Measurements from ENCODE around the gene MRPL49.

MRPL49 gene

DNA sequence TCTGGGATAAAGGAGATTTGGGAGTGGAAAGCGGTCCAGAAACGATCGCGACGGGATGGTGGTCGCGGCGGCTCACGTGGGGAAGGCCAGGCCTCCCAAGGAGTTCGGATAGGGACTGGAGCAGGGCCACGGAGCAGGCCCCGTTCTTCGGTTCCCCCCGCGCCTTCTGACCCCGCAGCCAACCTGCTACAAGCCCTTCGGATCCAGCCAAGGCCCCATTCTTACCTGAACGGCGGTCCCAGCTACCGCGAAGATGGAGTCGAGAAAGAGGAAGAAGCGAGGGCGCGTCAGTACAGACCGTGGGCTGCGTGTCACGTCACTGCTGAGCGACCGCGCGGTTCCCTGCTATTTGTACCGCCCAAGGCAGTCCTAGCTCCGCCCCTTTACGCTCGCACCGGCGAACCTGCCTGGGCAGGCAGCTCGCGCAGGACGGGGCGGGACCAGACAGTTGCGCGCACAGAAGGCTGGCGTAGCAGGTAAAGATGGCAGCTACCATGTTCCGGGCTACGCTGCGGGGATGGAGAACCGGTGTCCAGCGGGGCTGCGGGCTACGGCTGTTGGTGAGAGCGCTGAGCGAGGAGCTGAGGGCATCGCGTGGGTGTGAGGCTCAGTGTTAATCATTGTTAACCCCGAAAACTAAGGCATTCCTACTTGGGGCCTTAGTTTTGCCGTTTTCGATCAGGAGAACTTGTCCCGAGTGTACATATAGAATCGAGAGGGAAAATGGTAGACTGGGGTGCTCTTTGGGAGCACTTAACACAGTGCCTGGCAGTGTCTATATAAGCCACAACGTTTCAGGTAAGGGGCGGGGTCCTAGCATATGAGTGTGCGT is at the start of gene MRPL49, which contains the start of gene FAU:
TSS of gene MRPL49 (plus strand) at position 457 of the 832 bp plus-strand sequence. CDS start at position 483, 26 bp downstream.
TSS of gene FAU (minus strand) at position 270 of the 832 bp plus-strand sequence. CDS start 321 bp downstream, outside the sequence.
- DNase-seq = peak; percentile 97 to 98

DNA sequence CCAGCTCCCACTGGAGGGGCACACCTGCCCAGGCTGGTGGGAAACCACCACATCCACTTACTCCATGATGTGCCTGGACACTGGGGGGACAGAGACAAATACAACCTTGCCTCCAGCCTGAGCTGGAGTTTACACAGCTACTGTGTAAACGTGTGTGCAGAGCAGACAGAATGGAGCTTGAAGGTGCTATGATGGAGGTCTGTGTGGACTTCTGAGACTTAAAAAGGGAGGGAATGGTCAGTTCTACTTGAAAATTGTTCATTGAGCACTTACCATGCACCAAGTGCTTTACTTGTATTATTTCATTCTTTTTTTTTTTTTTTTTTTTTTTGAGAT is 49.5 kb upstream of the MRPL49 start:
- DNase-seq = no peak

DNA sequence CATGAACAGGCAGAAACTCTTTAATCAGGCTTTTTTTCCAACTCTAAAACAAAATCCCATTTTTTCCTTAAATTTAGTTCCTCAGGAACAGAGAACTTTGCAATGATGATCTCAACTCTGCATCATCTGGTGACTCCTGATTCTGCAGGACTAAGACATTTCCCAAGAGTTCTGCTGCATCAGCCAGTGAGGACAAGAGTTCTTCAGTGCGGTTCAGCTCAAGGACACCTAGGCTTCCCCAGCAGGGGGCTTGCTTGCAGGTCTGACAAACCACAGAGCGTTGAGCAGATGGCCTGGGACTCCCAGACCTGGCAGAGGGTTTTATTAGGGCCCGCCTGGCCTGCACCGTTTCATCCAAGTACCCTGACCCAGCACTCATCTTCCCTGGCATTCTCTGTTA is 44.7 kb upstream of the MRPL49 start:
- DNase-seq = no peak

GRCh38 chr11:65078151-65078550 is 44.0 kb upstream of the MRPL49 start:
- DNase-seq = peak; percentile 23 to 25

- DNase-seq = no peak
Measured at GRCh38 chr11:65078786-65079342, 43.3 kb upstream of the MRPL49 start.

DNA sequence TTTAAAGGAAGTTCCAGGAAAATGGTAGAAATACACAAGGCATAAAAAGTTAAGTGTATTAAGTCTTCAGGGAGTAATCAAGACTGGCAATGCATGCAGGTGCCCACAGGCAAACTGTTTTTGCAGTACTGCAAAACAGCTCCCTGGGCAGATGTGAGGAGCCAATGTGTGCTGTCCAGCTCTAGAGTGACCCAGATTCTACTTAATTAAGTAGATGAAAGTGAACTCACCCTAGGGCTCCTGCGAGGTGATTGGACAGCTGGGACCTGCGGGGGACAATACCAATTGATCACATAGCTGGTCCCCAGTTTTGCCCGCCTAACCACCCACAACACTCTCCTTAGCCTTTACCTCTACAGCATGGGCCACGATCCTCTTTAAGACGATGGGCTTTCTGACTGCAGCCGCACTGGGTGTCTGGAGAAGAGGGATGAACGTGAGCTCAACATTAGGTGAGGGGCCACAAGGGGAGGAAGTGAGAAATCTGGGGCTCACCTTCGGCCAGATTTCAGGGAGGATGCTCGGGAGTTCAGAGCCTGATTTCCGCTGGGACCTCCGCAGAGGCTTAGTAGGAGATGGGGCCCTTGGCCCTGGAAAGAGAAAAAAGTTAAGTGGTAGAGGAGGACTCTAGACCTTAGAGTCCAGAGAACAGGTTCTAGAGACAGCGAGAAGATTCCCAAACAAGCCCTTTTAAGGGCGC is 38.8 kb upstream of the MRPL49 start:
- DNase-seq = no peak

DNA sequence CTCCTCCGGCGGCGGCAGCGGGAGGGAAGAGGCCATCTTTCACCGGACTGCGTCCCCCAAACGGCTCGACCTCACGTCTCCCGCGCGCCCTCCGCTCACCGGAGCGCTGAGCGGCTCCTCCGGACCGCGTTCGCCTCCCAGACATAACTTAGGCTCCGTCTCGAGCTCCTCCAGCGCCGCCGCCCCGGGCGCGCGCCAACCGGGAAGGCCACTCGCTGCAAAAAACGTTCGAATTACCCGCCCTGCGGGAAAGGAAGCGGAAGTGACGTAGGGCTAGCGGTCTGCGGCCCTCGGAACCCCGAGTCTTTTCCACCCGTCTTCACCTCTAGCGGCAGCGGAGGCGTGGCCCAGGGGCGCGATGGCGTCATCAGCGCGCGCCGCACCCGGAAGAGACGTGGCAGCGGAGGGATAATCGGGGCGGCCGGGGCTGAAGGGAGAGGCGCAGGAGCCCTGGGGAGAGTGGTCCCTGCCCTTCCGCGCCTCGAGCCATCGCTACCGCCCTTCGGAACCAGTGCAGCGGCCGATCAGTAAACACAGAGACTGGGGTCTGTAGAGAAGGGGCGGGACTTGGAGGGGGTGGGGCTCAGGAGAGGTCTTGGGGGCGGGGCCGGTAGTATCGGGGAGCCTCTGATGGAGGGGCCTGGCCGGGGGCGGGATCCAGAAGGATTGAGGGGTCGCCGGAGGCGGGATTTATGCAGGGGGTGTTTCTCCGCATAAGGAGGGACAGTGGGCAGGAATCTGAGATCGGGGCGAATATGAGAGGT is 38.1 kb upstream of the MRPL49 start, which contains the start of the genes CDCA5 and ZFPL1:
TSS of gene CDCA5 (minus strand) at position 207 of the 764 bp plus-strand sequence. CDS start at position 145, 62 bp downstream.
TSS of gene ZFPL1 (plus strand) at position 389 of the 764 bp plus-strand sequence. CDS start 477 bp downstream, outside the sequence.
- peak; percentile 90 to 93 for DNase-seq

- no peak for DNase-seq
Measured at GRCh38 chr11:65084598-65085375, 37.3 kb upstream of the MRPL49 start.

DNA sequence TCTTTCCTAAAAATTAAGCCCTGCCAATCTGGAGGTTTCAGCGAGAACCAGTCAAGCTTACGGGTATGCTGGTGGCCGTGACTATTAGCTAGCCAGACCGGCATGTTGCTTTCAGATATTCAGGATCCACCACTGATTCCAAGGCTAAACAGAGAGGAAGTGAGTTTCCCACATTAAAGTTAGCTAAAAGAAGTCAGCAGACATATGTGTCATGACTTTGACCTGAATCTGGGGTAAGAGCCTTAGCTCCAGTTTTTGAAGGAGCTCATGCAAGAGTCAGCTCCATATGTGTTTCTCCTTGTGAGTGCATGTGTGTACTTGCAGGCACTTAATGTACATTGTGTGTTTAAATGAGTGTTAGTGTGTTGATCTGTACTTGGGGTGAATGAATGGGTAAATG is 36.7 kb upstream of the MRPL49 start:
- no peak for DNase-seq

DNA sequence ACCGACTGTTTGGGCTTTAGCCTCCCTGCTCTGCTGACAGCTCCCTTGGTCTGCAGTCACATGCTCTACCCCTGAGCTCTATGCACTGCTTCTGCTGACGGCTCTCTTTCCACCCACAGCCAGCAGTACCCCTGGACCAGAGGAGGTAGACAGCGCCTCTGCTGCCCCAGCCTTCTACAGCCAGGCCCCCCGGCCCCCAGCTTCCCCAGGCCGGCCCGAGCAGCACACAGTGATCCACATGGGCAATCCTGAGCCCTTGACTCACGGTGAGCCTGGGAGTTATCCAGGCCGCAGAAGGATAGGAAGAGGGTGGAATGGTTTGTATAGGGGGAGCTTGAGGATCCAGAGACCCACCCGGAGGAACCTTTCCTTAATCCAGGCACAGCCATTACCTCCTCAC is 35.3 kb upstream of the MRPL49 start:
- DNase-seq = no peak

DNA sequence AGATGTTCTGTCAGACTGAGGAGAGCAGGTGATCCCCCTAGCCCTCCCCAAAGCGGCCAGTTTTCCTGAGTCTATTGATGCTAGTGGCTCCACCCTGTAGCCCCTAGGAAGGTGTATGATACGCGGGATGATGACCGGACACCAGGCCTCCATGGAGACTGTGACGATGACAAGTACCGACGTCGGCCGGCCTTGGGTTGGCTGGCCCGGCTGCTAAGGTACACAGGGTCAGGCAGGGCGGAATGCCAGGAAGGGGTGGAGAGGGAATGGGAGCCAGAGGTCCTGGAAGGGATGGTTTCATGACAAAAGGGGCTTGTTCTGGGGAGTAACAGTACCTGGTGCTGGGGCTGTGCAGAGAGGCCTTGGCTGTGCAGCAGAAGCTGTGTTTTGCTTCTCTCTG is 34.9 kb upstream of the MRPL49 start:
- DNase-seq = no peak

- no peak for DNase-seq
Measured at GRCh38 chr11:65087827-65088226, 34.3 kb upstream of the MRPL49 start.

- DNase-seq = no peak
Measured at GRCh38 chr11:65089621-65090020, 32.5 kb upstream of the MRPL49 start.

- no peak for DNase-seq
Measured at GRCh38 chr11:65090628-65091027, 31.5 kb upstream of the MRPL49 start.

GRCh38 chr11:65095427-65095826 is 26.7 kb upstream of the MRPL49 start:
- no peak for DNase-seq

DNA sequence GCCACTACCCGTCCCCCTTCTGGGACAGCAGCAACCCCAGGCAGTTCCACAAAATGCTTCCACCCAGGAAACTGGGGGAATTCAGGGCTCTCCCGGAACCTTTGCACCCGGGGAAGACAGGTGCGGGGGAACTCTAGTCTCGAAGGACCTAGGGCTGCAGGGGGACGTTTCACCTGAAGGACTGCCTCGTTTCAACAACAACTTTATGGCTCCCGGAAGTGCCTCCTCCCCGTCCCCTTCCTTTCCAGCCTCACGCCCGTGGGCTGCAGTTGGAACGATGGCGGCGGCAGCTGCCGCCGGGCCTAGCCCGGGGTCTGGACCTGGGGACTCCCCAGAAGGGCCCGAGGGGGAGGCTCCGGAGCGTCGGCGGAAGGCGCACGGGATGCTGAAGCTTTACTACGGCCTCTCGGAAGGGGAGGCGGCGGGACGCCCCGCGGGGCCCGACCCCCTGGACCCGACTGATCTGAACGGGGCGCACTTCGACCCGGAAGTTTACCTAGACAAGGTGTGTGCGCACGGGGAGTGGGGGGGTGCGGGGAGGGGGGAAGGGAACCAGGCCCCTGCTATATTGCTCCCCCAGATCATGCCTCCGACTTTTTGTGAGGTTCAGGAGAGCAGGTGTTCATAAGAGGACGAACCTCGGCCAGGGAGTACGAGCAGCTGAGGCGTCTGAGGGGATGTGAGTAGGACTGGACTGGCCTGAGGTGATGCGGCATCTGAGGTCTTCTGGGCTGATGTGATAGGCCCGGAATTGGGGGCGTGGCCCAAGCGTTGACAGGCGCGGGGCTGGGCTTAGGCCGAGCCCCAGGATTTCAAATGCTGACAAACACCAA is 25.9 kb upstream of the MRPL49 start, which contains the start of gene VPS51:
TSS of gene VPS51 (plus strand) at position 241 of the 833 bp plus-strand sequence. CDS start at position 278, 37 bp downstream.
- DNase-seq = peak; percentile 80 to 83

- no peak for DNase-seq
Measured at GRCh38 chr11:65096926-65097325, 25.2 kb upstream of the MRPL49 start.

GRCh38 chr11:65100674-65101350 is 21.3 kb upstream of the MRPL49 start:
- DNase-seq = no peak

GRCh38 chr11:65102142-65103095 is 19.7 kb upstream of the MRPL49 start:
- DNase-seq = no peak

All from AML-193 (cell line).